Neural progenitor cell (in vitro differentiated cells): ENCODE measurements around the gene CDC42EP5. TPM values are rescaled to one million over a fixed set of nuclear protein-coding genes. Genes with fewer than 3 reads are reported as not detected.

Experiments
- DNase-seq: peaks from one replicate; pipeline ENCODE4 v3.0.0-alpha.2; 2016; ENCODE audit warnings: low spot score
- H2AFZ ChIP-seq: fragments of 200-600 bp; sonication (generic); replicated peaks from 2 replicates; pipeline ENCODE4 v1.6.1; 2016; ENCODE audit warnings: antibody characterized with exemption
- H3F3A ChIP-seq: fragments of 200-600 bp; sonication (generic); 2 replicates; pipeline ENCODE4 v1.6.1; 2016; ENCODE audit warnings: antibody characterized with exemption, low read depth
- H3K27ac ChIP-seq: fragments of 200-600 bp; sonication (generic); 2 replicates; pipeline ENCODE4 v1.5.1; 2016; ENCODE audit warnings: mild to moderate bottlenecking
- H3K27me3 ChIP-seq: fragments of 200-600 bp; sonication (generic); 2 replicates; pipeline ENCODE4 v1.6.1; 2016; ENCODE audit warnings: mild to moderate bottlenecking, moderate library complexity
- H3K36me3 ChIP-seq: fragments of 200-600 bp; sonication (generic); 2 replicates; pipeline ENCODE4 v1.5.1; 2016
- H3K4me1 ChIP-seq: fragments of 200-600 bp; sonication (generic); 2 replicates; pipeline ENCODE4 v1.6.1; 2016; ENCODE audit warnings: mixed run types
- H3K4me2 ChIP-seq: fragments of 200-600 bp; sonication (generic); 2 replicates; pipeline ENCODE4 v1.6.1; 2016
- H3K4me3 ChIP-seq: fragments of 200-600 bp; sonication (generic); 2 replicates; pipeline ENCODE4 v1.5.1; 2016
- H3K79me2 ChIP-seq: fragments of 200-600 bp; sonication (generic); 2 replicates; pipeline ENCODE4 v1.6.1; 2016; ENCODE audit warnings: low read depth
- H3K9ac ChIP-seq: fragments of 200-600 bp; sonication (generic); 2 replicates; pipeline ENCODE4 v1.6.1; 2016
- H3K9me3 ChIP-seq: fragments of 200-600 bp; sonication (generic); 2 replicates; pipeline ENCODE4 v1.5.1; 2016; ENCODE audit warnings: low read depth
- H4K20me1 ChIP-seq: fragments of 200-600 bp; sonication (generic); 2 replicates; pipeline ENCODE4 v1.6.1; 2016; ENCODE audit warnings: low read depth
- H3K27ac Mint-ChIP-seq: 3 replicates; pipeline ENCODE4 v1.8.0; 2021; ENCODE audit warnings: mixed read lengths
- H3K27me3 Mint-ChIP-seq: 2 replicates; pipeline ENCODE4 v1.8.0; 2022; ENCODE audit warnings: low read depth, mild to moderate bottlenecking, inconsistent platforms, moderate library complexity, mixed read lengths; ENCODE audit not compliant: insufficient read depth
- H3K36me3 Mint-ChIP-seq: 3 replicates; pipeline ENCODE4 v1.8.0; 2021; ENCODE audit warnings: mixed read lengths
- H3K4me1 Mint-ChIP-seq: 3 replicates; pipeline ENCODE4 v1.8.0; 2021; ENCODE audit warnings: mixed read lengths
- H3K4me3 Mint-ChIP-seq: 3 replicates; pipeline ENCODE4 v1.8.0; 2021; ENCODE audit warnings: mild to moderate bottlenecking, moderate library complexity, mixed read lengths
- H3K9me3 Mint-ChIP-seq: 3 replicates; pipeline ENCODE4 v1.8.0; 2020; ENCODE audit warnings: mixed read lengths
- EZH2 ChIP-seq: fragments of 200-600 bp; sonication (generic); IDR thresholded peaks from 2 replicates; pipeline ENCODE4 v1.6.1; 2017; ENCODE audit warnings: antibody characterized with exemption, mild to moderate bottlenecking, moderate library complexity
- EZH2phosphoT487 ChIP-seq: fragments of 200-600 bp; sonication (generic); IDR thresholded peaks from 2 replicates; pipeline ENCODE4 v1.6.1; 2017; ENCODE audit warnings: antibody characterized with exemption
- total RNA-seq: library from RNA; depleted of rRNA; stranded (reverse); fragments of >200 nt; gene quantifications from 2 replicates; pipeline ENCODE4 v1.2.3, GENCODE V29; 2015; ENCODE audit warnings: low replicate concordance
- TF ChIP-seq, protein P1 (sequence below): fragments of 200-600 bp; sonication (generic); IDR thresholded peaks from 2 replicates; pipeline ENCODE4 v1.5.1; 2017; ENCODE audit warnings: antibody characterized with exemption, mild to moderate bottlenecking

The CDC42EP5 gene
- total RNA-seq, 1 donor from 2014 or later = not detected

DNA sequence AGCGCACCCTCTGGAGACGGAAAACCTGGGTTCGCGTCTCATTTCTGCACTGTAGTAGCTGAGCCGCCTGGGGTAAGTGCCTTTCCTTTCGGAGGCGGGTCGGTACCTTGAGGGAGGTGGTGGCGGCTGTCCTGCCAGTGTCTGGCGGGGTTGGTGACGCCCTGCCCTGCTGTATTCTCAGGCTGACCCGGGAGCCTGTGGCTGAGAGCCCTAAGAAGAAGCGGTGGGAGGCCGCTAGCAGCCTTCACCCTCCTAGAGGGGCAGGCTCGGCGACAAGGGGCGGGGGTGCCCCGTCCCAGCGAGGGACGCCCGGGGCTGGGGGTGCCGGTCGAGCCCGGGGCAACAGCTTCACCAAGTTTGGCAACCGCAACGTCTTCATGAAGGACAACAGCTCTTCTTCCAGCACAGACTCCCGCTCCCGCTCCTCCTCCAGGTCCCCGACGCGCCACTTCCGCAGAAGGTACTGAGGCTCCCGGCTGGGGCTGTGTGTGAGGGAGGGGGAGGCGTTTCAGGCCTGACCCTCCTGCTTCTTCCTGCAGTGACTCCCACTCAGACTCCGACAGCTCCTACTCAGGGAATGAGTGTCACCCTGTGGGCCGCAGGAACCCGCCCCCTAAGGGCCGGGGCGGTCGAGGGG lies 17.2 kb downstream of the CDC42EP5 start:
- TF ChIP-seq EZH2 (no peak), EZH2phosphoT487 (no peak)
- TF ChIP-seq, protein P1, sequence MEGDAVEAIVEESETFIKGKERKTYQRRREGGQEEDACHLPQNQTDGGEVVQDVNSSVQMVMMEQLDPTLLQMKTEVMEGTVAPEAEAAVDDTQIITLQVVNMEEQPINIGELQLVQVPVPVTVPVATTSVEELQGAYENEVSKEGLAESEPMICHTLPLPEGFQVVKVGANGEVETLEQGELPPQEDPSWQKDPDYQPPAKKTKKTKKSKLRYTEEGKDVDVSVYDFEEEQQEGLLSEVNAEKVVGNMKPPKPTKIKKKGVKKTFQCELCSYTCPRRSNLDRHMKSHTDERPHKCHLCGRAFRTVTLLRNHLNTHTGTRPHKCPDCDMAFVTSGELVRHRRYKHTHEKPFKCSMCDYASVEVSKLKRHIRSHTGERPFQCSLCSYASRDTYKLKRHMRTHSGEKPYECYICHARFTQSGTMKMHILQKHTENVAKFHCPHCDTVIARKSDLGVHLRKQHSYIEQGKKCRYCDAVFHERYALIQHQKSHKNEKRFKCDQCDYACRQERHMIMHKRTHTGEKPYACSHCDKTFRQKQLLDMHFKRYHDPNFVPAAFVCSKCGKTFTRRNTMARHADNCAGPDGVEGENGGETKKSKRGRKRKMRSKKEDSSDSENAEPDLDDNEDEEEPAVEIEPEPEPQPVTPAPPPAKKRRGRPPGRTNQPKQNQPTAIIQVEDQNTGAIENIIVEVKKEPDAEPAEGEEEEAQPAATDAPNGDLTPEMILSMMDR = no peak
- H3K4me3 Mint-ChIP-seq = no peak overlapping the region
- Histone ChIP-seq H3F3A (peaks cover 4% of the 10 kb centered on the region), H3K27me3 (no peaks in the 10 kb centered on the region), H3K36me3 (no peaks in the 10 kb centered on the region), H3K27ac (no peak overlapping the region), H2AFZ (no peak overlapping the region), H3K4me3 (no peak overlapping the region), H3K4me2 (no peak overlapping the region), H3K79me2 (peaks cover 26% of the 10 kb centered on the region), H3K9me3 (no peaks in the 10 kb centered on the region), H3K4me1 (no peaks in the 10 kb centered on the region), H3K9ac (no peak overlapping the region), H4K20me1 (peaks cover 77% of the 10 kb centered on the region)
- no peak for DNase-seq
- peaks cover 8% of the 10 kb centered on the region for H3K27me3 Mint-ChIP-seq
- H3K4me1 Mint-ChIP-seq = peaks cover 5% of the 10 kb centered on the region
- peaks cover 35% of the 10 kb centered on the region for H3K36me3 Mint-ChIP-seq
- no peak overlapping the region for H3K27ac Mint-ChIP-seq
- H3K9me3 Mint-ChIP-seq = no peaks in the 10 kb centered on the region

DNA sequence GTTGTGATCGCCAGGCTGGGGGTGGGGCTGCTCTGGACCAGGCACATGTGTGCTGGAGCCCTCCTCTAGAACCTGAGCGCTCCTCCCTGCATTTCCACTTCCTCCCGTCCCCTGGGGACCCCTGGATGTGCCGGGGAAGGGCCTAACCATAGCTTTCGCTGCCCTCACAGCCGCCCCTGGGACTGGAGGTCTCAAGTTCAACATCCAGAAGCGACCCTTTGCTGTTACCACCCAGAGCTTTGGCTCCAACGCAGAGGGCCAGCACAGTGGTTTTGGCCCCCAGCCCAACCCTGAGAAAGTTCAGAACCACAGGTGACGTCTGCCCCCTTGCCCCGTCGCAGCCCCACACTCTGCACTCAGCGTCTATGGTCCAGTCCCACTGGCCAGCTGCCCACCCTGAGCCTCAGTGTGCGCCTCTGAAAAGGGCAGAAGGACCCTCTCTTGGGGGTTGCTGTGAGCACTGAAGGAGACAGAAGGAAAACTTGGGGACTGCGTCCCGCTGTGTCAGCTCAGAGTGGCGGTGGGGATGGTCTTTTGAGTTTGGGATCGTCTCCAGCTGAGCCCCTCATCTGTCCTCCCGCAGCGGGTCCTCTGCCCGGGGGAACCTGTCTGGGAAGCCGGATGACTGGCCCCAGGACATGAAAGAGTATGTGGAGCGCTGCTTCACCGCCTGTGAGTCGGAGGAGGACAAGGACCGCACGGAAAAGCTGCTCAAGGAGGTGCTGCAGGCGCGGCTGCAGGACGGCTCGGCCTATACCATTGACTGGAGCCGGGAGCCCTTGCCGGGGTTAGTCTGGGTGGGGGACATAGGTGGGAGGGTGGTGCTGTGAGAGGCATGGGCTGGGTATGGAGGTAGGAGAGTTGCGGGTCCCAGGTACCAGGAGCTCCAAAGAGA lies 18.1 kb downstream of the CDC42EP5 start:
- Mint-ChIP-seq H3K36me3 (peaks cover 37% of the 10 kb centered on the region), H3K4me3 (peak overlapping the region; percentile 8), H3K27me3 (peaks cover 8% of the 10 kb centered on the region), H3K27ac (no peak overlapping the region), H3K4me1 (peaks cover 13% of the 10 kb centered on the region), H3K9me3 (no peaks in the 10 kb centered on the region)
- H2AFZ ChIP-seq = no peak overlapping the region
- H3K9ac ChIP-seq = no peak overlapping the region
- H3K4me3 ChIP-seq = no peak overlapping the region
- H3K27me3 ChIP-seq = no peaks in the 10 kb centered on the region
- no peak overlapping the region for H3K4me2 ChIP-seq
- H4K20me1 ChIP-seq = peaks cover 78% of the 10 kb centered on the region
- no peak for TF ChIP-seq EZH2phosphoT487
- TF ChIP-seq, protein P1 = no peak
- no peak for TF ChIP-seq EZH2
- H3K79me2 ChIP-seq = peaks cover 35% of the 10 kb centered on the region
- no peaks in the 10 kb centered on the region for H3K4me1 ChIP-seq
- H3K36me3 ChIP-seq = no peaks in the 10 kb centered on the region
- no peaks in the 10 kb centered on the region for H3F3A ChIP-seq
- no peak for DNase-seq
- no peaks in the 10 kb centered on the region for H3K9me3 ChIP-seq
- no peak overlapping the region for H3K27ac ChIP-seq

DNA sequence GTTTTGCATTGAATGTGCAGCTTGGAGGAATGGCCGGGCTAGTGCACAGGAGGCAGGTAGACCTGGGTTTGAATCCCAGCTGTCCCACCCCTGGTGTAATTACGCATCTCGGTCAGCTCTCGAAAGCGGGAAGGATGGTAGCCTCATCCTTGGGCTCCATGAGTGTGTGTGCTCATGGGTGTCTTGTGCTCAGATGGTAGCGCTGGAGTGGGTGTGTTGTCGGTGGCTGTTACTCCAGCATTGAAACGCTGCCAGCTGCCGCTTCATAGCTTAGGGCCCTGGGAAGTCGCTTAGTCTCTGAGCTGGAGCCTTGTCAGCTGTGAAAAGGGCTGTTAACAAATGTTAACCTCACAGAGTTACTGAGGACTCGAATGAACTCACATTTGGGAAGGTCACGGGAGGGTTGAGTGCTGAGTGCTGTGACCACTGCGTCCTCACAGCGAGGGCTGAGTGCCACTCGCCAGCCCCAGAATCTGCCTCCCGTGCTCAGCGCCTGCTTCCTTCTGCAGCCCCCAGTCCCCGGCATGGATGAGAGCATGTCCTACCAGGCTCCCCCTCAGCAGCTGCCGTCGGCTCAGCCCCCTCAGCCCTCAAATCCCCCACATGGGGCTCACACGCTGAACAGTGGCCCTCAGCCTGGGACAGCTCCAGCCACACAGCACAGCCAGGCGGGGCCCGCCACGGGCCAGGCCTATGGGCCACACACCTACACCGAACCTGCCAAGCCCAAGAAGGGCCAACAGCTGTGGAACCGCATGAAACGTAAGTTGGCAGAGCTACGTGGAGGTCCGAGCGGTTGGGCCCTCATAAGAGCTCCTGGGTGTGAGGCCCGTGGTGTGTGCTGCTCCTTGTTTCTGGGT lies 18.9 kb downstream of the CDC42EP5 start:
- no peaks in the 10 kb centered on the region for H3K9me3 Mint-ChIP-seq
- H3K9me3 ChIP-seq = no peaks in the 10 kb centered on the region
- no peak overlapping the region for H3K27ac Mint-ChIP-seq
- peaks cover 44% of the 10 kb centered on the region for H3K79me2 ChIP-seq
- H3K27me3 Mint-ChIP-seq = peaks cover 11% of the 10 kb centered on the region
- TF ChIP-seq, protein P1 = no peak
- TF ChIP-seq EZH2 = no peak
- no peak for TF ChIP-seq EZH2phosphoT487
- peaks cover 17% of the 10 kb centered on the region for H3K4me1 Mint-ChIP-seq
- H2AFZ ChIP-seq = no peak overlapping the region
- no peak overlapping the region for H3K4me2 ChIP-seq
- peaks cover 34% of the 10 kb centered on the region for H3K36me3 Mint-ChIP-seq
- H3K27me3 ChIP-seq = no peaks in the 10 kb centered on the region
- no peaks in the 10 kb centered on the region for H3K36me3 ChIP-seq
- no peak overlapping the region for H3K4me3 Mint-ChIP-seq
- H3K9ac ChIP-seq = no peak overlapping the region
- peaks cover 77% of the 10 kb centered on the region for H4K20me1 ChIP-seq
- no peak overlapping the region for H3K27ac ChIP-seq
- DNase-seq = no peak
- no peaks in the 10 kb centered on the region for H3K4me1 ChIP-seq
- no peaks in the 10 kb centered on the region for H3F3A ChIP-seq
- no peak overlapping the region for H3K4me3 ChIP-seq
